GM12874 (cell line): ENCODE data around the gene SLC15A3.

ENCODE experiments used
- TF ChIP-seq, protein P1 (sequence below): IDR thresholded peaks from 2 replicates; pipeline ENCODE4 v1.5.1; 2011; ENCODE audit warnings: low read depth, mild to moderate bottlenecking, control low read depth, low read length, moderate library complexity; ENCODE audit not compliant: insufficient read depth

SLC15A3 gene

DNA sequence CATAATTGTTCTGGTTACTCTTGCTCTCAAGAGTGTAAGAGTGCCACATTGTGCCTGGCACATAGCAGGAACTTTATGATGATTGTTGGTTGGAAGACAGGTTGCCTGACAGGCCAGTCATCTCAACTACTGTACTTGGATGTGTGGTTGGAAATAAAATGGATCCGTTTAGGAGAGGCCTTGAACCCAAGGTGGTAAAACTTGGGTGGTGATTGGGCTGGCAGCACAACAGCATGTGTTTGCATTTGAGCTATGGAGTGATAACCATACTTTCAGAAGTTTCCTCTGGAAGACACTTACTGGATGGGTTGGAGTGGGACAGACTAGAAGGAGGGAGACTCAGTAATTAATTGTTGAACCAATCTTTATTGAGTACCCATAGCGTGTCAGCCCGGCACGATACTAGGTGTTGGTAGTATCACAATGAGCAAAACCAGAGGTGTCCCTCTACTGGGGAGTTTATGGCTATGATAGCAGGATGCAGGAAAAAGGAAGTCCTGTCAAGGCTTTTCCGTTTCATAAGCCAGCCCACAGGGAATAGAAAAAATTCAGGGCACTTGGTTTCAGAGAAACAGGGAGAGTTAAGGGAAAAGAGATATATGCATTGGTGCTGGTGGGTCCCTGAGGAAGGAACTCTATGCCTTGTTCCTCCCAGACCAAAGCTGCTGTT lies 41.1 kb downstream of the SLC15A3 start:
- TF ChIP-seq, protein P1, sequence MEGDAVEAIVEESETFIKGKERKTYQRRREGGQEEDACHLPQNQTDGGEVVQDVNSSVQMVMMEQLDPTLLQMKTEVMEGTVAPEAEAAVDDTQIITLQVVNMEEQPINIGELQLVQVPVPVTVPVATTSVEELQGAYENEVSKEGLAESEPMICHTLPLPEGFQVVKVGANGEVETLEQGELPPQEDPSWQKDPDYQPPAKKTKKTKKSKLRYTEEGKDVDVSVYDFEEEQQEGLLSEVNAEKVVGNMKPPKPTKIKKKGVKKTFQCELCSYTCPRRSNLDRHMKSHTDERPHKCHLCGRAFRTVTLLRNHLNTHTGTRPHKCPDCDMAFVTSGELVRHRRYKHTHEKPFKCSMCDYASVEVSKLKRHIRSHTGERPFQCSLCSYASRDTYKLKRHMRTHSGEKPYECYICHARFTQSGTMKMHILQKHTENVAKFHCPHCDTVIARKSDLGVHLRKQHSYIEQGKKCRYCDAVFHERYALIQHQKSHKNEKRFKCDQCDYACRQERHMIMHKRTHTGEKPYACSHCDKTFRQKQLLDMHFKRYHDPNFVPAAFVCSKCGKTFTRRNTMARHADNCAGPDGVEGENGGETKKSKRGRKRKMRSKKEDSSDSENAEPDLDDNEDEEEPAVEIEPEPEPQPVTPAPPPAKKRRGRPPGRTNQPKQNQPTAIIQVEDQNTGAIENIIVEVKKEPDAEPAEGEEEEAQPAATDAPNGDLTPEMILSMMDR = 0 out of 2 replicates have a peak, but pooled peaks have one; percentile 22

DNA sequence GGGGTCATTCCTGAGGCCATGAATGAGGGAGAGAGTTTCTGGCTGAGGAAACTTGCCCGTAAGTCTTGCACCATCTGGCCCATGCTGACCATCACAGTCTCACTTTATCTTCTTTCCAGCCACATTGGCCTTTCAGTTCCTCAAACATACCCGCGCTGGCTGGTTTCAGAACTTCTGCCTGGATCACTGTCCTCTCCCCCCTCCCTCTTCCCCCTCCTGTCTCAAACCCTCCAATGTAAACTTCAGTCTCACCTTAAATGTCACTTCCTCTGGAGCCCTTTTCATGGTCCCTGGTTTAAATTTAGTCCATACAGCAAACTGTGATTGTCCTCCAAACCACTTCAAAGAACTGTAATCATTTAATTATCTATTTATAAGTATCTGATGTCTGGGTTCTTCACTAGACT lies 41.7 kb downstream of the SLC15A3 start:
- TF ChIP-seq, protein P1 = no peak

DNA sequence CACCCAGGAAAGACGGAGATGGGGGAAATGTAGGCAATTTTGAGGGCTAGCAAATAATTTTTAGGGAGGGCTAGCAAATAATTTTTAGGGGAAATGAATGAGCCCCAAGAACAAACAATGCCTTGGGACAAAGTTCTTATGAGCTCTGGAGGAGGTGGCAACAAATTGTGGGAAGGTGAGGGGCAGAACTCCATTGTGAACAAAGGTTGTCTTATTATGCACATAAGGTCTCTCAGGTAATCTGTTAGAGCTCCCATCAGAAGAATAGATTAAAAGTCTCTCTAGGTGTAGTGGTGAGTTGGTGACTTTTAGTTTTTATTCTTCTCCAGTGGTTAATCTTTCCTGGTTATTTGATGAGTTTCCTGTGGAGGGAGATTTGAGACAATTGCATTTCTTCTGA lies 43.2 kb downstream of the SLC15A3 start:
- TF ChIP-seq, protein P1 = no peak

DNA sequence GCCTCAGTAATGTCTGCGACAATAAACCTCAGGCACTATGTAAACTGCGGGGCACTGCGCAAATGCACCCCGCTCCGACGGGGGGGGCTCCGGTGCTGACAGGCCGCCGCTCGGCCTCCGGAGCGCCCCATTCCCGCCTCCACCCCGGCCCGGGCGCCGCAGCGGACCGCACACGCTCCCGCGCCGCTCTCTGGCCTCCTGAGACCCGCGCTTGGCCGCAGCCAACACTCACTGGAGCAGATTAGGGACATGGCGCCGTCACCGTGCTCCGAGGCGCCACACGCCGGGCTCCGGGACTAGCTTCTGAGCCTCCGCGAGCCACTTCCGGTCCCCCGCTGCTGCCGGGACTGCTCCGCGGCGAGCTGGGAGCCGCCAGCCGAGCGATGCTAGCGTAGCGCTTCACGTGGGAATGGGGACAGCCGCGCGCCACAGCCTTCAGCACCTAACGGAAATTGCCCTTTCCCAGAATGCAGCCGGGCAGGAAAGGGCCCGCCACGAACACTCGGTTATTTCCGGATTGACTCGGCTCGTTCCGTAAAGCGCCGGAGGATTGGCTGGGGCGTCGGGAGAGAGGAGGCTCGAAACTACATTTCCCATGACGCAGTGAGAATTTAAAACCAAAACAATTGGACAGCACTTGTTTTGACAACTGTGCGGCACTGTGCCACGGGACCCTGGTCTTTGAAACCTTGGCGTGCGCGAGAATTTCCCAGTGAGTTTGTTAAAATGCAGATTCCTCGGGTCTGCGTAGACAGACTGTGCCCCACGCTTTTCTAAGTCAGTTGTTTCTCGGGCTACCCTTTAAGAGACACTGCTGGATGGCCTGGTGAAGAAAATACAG lies 45.6 kb downstream of the SLC15A3 start, which contains the start of gene PRPF19:
Gene PRPF19 (minus strand): TSS at position 454 of the 841 bp plus-strand sequence. CDS start 203 bp downstream, at position 251.
- TF ChIP-seq, protein P1 = no peak

DNA sequence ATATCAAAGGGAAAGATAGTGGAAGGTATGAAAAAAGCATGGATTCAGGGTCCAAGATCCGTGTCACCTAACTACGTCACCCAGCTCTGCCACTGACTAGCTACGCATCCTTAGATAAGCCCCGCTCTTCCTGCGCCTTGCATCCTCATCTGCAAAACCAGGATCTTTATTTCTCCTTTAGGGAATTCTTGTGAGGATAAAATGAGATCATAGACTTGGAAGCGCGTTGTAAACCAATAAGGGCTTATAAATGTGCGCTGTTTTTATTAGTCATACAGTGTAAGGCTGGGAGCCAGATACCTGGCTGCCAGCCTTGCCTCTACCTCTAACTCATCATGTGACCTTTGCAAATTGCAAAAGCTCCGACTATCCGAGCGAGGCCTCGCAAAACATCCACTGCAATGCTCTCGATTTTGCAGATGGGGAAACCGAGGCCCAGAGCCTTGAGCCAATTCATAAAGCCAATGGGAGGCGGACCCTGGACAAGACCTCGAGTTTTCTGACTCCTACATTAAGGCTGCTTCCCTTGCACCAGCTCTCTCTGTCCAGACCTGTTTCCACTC lies 46.3 kb downstream of the SLC15A3 start:
- TF ChIP-seq, protein P1 = no peak

DNA sequence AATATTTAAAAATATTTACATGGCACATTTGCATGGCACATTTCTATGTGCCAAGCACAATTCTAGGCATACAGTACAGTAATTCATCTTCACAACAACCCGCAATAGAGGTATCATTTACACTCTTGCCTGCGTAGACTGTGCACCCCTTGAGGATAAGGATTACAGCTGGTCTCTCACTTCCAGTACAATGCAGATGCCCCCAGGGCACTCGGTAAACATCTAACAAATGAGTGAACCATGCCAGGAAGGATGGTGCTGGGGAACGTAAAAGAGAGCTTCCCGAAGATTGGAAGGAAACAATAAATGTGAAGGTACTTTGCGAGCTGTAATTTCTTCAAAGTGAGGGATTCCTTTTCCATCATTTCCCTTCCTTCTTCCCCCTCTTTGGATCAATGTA lies 46.9 kb downstream of the SLC15A3 start:
- TF ChIP-seq, protein P1 = no peak

DNA sequence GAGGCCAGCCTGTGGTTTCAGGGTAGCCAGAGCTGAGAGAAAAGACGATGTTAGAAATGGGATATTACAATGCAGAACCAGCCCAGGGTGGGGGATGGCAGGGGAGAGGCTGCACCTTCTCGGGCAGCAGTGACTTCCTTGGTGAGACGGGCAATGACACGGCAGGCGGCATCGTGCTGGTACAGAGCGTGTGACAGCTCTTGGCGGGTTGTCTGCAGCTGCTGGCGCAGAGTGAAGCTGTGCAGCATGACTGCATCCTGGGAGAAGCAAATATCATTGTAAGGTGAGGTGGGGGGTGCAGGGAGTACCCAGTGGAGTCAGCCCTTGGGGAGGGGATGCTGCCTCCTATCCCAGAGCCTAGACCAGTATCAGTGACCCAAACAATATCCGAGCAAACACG lies 49.4 kb downstream of the SLC15A3 start:
- TF ChIP-seq, protein P1 = no peak
